Measurements from ENCODE around the gene PARP8.

Gene PARP8

GRCh38 chr5:50814556-50814955 is 148.1 kb downstream of the PARP8 start:
- TF ChIP-seq, protein P1, sequence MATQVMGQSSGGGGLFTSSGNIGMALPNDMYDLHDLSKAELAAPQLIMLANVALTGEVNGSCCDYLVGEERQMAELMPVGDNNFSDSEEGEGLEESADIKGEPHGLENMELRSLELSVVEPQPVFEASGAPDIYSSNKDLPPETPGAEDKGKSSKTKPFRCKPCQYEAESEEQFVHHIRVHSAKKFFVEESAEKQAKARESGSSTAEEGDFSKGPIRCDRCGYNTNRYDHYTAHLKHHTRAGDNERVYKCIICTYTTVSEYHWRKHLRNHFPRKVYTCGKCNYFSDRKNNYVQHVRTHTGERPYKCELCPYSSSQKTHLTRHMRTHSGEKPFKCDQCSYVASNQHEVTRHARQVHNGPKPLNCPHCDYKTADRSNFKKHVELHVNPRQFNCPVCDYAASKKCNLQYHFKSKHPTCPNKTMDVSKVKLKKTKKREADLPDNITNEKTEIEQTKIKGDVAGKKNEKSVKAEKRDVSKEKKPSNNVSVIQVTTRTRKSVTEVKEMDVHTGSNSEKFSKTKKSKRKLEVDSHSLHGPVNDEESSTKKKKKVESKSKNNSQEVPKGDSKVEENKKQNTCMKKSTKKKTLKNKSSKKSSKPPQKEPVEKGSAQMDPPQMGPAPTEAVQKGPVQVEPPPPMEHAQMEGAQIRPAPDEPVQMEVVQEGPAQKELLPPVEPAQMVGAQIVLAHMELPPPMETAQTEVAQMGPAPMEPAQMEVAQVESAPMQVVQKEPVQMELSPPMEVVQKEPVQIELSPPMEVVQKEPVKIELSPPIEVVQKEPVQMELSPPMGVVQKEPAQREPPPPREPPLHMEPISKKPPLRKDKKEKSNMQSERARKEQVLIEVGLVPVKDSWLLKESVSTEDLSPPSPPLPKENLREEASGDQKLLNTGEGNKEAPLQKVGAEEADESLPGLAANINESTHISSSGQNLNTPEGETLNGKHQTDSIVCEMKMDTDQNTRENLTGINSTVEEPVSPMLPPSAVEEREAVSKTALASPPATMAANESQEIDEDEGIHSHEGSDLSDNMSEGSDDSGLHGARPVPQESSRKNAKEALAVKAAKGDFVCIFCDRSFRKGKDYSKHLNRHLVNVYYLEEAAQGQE (IDR thresholded peaks at IDR 0.05; ENCODE audit: insufficient read depth in 1 of 2, low read depth in 2 of 2, low read length in 2 of 2) = no peak
- no peak for TF ChIP-seq TAF1 (IDR thresholded peaks at IDR 0.05; ENCODE audit: borderline replicate concordance, insufficient read depth, low read length)
- no peak for TF ChIP-seq POLR2AphosphoS5 (IDR thresholded peaks at IDR 0.05; ENCODE audit: low read depth, low read length)
- no peak for TF ChIP-seq SIN3A (IDR thresholded peaks at IDR 0.05; ENCODE audit: borderline replicate concordance, insufficient read depth, low read length)
- no peak for TF ChIP-seq FOXP2 (optimal IDR thresholded peaks at IDR 0.05; ENCODE audit: borderline replicate concordance, extremely low read depth, extremely low read length, insufficient read depth)

DNA sequence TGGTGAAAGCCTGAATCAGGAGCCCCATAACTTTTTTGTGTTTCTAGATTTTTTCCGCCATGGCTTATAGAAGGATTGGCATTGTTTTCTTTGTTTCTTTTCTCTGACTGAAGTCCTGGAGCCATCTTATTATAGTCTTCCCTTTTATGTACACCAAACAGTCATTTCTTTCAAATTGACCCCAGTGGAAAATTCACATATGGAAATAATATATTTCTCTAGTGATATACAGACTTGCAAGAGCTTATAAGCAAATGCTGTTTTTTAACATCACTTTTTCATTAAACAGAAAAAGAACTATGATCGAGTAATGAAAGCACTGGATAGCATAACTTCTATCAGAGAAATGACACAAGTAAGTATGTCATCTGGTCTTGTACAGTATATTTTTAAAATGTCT is 155.6 kb downstream of the PARP8 start:
- no peak for TF ChIP-seq TAF1 (IDR thresholded peaks at IDR 0.05; ENCODE audit: borderline replicate concordance, insufficient read depth, low read length)
- no peak for TF ChIP-seq SIN3A (IDR thresholded peaks at IDR 0.05; ENCODE audit: borderline replicate concordance, insufficient read depth, low read length)
- no peak for TF ChIP-seq POLR2AphosphoS5 (IDR thresholded peaks at IDR 0.05; ENCODE audit: low read depth, low read length)
- TF ChIP-seq, protein P1 (IDR thresholded peaks at IDR 0.05; ENCODE audit: insufficient read depth in 1 of 2, low read depth in 2 of 2, low read length in 2 of 2) = no peak
- TF ChIP-seq FOXP2 (optimal IDR thresholded peaks at IDR 0.05; ENCODE audit: borderline replicate concordance, extremely low read depth, extremely low read length, insufficient read depth) = no peak

- TF ChIP-seq, protein P1 (IDR thresholded peaks at IDR 0.05; ENCODE audit: insufficient read depth in 1 of 2, low read depth in 2 of 2, low read length in 2 of 2) = no peak
- TF ChIP-seq POLR2AphosphoS5 (IDR thresholded peaks at IDR 0.05; ENCODE audit: low read depth, low read length) (no peak), FOXP2 (optimal IDR thresholded peaks at IDR 0.05; ENCODE audit: borderline replicate concordance, extremely low read depth, extremely low read length, insufficient read depth) (no peak), SIN3A (IDR thresholded peaks at IDR 0.05; ENCODE audit: borderline replicate concordance, insufficient read depth, low read length) (no peak), TAF1 (IDR thresholded peaks at IDR 0.05; ENCODE audit: borderline replicate concordance, insufficient read depth, low read length) (no peak)
Measured at GRCh38 chr5:50822761-50823160, 156.3 kb downstream of the PARP8 start.

GRCh38 chr5:50823568-50823967 is 157.1 kb downstream of the PARP8 start:
- TF ChIP-seq POLR2AphosphoS5 (IDR thresholded peaks at IDR 0.05; ENCODE audit: low read depth, low read length) (no peak), FOXP2 (optimal IDR thresholded peaks at IDR 0.05; ENCODE audit: borderline replicate concordance, extremely low read depth, extremely low read length, insufficient read depth) (no peak), SIN3A (IDR thresholded peaks at IDR 0.05; ENCODE audit: borderline replicate concordance, insufficient read depth, low read length) (no peak), TAF1 (IDR thresholded peaks at IDR 0.05; ENCODE audit: borderline replicate concordance, insufficient read depth, low read length) (no peak)
- TF ChIP-seq, protein P1 (IDR thresholded peaks at IDR 0.05; ENCODE audit: insufficient read depth in 1 of 2, low read depth in 2 of 2, low read length in 2 of 2) = no peak

DNA sequence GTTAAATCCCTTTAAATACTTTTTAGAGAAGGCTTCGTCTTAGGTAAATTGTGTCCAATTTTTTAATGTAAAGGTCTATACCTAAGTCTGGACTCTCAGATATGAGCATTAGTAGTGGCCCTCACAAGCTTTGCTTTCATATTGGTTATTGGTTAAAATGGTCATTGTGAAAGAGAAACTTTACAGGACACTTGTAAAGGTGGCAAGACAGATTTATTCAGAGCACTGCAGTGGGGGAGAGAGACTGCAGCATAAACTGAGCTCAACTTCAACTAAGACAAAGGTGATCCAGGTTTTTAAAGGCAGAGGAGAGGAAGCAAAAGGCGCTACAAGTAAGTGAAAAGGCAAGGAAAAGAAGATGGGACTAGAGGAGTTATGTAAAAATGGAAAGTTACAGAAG is 157.7 kb downstream of the PARP8 start:
- TF ChIP-seq POLR2AphosphoS5 (IDR thresholded peaks at IDR 0.05; ENCODE audit: low read depth, low read length) (no peak), FOXP2 (optimal IDR thresholded peaks at IDR 0.05; ENCODE audit: borderline replicate concordance, extremely low read depth, extremely low read length, insufficient read depth) (no peak), TAF1 (IDR thresholded peaks at IDR 0.05; ENCODE audit: borderline replicate concordance, insufficient read depth, low read length) (no peak), SIN3A (IDR thresholded peaks at IDR 0.05; ENCODE audit: borderline replicate concordance, insufficient read depth, low read length) (no peak)
